ENCODE data around the gene CFAP54.
"Not testable (repeated sequence)": the region's sequence is repeated elsewhere in the genome, so short reads cannot be mapped to it uniquely, and the experiment has no call there.

- not testable (repeated sequence) for TF ChIP-seq EZH2 (IDR thresholded peaks at IDR 0.05; ENCODE audit: borderline replicate concordance, low read length); CTCF (conservative IDR thresholded peaks at IDR 0.05 in 1 of 2, IDR thresholded peaks at IDR 0.05 in 1 of 2; ENCODE audit: extremely low read depth in 1 of 2, insufficient read depth in 1 of 2, low read depth in 1 of 2, low read length in 2 of 2)
Observed at GRCh38 chr12:96604374-96604773, 115.0 kb downstream of the CFAP54 start.

Measured in mammary epithelial cell (primary cell).